Inflammatory macrophage treated with lipopolysaccharide for 1 hour (primary cell): Measurements from ENCODE around the gene OR2H2.

Experiments
- DNase-seq, 2 donors: peaks; one replicate each; pipeline ENCODE4 v3.0.0-alpha.2; 2020 to 2022

The OR2H2 gene

DNA sequence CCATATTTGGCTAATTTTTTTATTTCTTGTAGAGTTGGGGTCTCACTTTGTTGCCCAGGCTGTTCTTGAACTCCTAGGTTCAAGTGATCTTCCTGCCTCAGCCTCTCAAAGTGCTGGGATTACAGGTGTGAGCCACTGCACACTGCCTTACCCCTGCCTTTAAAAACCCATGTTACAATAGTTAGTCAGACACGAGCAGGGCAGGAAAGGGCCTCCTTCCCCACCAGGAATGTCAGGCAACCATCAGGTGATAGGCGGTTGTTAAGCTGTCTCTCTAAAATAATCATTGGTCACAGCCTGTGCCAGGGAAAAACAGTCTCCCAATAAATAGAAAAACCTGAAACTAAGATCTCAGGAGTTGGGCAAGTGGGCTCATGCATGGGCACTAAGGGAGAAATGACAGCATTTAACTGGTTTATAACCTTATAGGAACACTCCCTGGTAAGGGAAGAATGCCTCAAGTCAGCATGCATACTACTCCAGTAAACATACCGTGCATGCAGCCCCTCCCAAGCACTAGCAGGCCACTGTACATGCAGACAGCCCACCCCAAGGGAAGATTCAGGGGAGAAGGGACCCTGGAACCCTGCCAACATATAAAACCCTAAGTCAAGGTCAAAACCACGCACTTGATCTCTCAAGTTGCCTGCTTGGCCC lies 8.4 kb downstream of the OR2H2 start:
- no peak for DNase-seq

GRCh38 chr6:29596381-29596900 lies 11.5 kb downstream of the OR2H2 start:
- DNase-seq: no peak

- no peak for DNase-seq
Observed at GRCh38 chr6:29597184-29597583, 12.3 kb downstream of the OR2H2 start.

DNA sequence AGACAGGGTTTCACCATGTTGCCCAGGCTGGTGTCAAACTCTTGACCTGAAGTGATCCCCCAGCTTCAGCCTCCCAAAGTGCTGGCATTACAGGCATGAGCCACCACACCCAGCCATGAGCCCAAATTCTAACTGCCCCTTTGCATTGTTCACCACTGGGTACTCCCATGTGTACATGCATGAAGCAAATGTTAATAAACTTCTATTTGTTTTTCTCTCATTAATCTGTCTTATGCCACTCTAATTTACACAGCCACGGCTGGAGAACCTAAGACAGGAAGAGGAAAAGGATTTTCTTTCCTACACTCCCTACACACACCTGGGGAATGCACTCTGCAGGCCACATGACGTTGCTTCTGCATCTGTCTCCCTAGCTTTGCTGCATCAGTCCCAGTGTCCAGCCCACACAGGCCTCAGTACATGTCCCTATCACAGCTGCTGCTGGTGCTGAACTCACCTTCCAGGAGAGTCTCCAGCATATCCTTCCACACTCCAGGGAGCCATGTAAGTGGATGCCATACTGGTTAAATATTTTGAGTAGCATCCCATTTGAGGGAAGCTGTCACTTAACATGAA lies 13.3 kb downstream of the OR2H2 start:
- no peak for DNase-seq

DNA sequence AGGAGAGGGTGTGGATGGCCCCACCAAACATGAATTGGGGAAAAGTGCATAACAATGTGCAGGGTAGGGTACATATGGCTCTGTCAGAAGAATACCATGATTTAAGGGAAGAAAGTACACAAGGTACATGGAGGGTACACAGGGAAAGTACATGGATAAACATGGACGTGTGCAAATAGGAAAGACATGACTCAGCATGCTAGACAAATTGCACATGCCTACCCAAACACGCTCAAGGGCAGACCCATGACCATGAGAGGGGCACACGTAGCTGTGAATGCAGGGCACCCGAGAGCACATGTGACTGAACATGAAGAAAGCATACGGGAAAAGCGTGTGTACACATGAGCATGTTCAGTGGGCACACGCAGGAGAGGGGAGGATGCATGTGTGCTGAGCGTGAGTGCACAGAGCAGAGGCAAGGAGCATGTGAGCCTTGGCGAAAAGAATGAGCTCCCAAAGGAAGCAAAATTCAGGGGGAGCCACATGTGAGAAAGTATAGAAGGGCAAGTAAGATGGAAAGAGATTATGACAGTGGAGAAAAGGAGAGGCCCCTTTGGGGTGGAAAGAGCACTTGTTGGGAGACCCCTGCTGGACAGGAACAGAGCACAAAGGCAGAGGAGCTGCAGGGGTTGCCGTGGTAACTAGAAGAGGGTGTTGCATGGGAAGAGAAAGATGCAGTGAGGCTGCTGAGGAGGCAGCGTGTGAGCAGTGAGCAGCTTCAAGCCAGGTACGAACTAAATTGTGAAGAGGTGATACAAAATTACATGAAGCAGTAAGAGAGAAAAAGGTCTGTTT lies 17.8 kb downstream of the OR2H2 start:
- no peak for DNase-seq

- DNase-seq: no peak
Observed at GRCh38 chr6:29603456-29603855, 18.5 kb downstream of the OR2H2 start.

GRCh38 chr6:29603930-29604329 lies 19.0 kb downstream of the OR2H2 start:
- no peak for DNase-seq

- DNase-seq: no peak
Observed at GRCh38 chr6:29608131-29608530, 23.2 kb downstream of the OR2H2 start.

DNA sequence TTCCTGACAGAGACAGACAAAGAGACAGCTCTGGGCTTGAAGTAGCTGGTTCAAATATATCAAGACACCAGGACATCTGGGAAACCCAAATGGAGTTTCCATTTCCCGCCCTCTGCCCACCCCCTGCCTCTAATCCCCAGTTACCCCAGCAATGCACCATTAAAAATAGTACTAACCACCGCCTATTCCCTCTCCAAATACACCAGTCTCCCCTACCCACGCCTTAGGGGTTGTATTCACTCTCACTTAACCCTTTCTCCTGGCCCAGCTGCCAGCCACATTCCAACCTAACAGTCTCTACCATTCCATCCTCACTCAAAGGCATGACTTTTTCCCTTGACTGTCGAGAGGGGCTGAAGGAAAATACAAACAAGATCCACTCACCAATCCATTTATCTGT lies 25.6 kb downstream of the OR2H2 start:
- DNase-seq: no peak

DNA sequence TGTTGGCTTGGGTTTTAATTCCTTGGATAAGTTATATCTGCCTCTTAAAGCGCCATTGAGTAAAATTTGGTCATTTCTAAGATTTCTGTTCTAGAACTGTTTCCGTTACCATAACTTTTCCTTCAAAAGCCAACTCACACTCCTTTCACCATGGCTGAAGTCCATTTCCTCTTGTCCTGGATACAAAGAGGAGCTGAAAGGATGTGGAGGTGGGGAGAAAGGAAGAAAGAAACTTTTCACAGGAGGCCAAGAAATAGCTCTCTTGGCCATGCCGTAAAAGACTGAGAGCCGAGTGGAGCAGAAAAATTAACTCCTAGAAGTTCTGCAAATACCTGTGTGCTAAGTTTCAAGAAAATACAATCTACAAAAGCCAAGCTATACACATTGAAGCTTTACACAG lies 26.5 kb downstream of the OR2H2 start:
- DNase-seq: no peak

- no peak for DNase-seq
Observed at GRCh38 chr6:29617782-29618554, 33.0 kb downstream of the OR2H2 start.

DNA sequence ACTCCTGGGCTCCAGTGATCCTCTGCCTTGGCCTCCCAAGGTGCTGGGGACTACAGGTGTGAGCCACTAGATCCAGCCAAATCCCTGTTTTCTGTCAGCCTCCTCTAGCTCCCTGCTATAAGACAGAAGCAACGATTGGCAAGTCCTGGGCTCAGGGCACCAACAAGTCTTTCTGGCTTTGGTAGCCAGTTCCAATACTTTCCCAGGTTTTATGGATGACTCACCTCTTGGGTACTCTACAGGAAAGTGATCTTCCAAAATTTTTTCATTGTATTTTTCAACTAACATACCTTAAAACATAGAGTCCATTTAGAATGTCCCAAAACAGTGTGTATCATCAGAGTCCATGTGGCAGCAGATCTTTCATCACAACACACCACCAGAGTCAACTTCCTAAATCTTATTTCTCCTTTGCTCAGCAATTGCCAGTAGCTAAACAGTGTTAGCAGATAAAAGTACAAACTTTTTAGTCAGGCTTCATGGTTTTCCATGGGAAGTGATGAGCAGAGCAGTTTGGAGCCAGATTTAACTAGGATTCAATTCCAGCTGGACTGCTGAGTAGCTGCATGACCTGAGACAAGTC lies 34.7 kb downstream of the OR2H2 start:
- DNase-seq: peak; percentile 30 to 57

DNA sequence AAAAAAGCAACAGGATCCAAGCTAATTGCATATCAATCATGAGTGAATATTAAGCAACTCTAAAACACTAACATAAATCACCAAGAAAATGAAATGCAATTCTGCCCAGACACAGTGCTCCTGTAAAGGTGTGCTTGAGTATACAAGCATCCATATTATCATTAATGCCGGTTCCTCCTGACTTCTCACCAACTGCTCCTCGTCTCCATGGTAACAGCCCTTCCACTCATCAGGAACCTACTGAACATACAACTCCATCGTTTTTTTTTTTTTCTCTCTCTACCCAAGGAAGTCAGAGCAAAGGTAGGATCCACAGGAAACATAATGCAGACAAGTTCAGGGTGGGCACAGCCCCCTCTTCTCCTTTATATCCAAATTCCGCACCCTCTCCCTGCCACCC lies 35.7 kb downstream of the OR2H2 start:
- no peak for DNase-seq

- DNase-seq: no peak
Observed at GRCh38 chr6:29624520-29624961, 39.6 kb downstream of the OR2H2 start.

DNA sequence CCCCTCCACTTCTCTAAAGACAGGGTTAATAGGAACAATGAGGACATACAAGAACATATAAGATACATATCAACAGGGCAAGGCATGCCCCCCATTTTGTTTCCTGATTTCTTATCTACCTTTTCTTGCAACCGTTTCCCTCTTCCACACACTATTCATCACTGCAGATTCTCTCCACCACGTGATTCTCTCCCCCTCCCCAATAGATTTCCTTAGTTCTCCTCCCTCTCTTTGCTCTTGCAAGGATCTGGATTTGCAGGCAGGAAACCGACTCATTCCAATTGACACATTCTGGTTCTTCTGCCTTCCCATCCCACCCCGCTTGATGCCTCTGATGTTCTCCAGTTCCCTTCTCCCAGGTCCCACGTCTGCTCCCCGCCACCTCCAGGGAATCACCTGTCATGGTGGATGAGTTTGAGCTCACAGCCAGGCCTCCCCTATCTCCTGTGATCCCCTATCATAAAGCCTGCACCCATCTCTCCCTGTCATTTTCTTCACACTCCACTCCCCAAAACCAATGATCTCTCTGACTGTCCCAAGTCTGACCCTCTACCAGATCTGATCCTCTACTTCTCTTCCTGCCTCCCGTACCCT lies 40.5 kb downstream of the OR2H2 start:
- DNase-seq: no peak

GRCh38 chr6:29626948-29627754 lies 42.2 kb downstream of the OR2H2 start:
- DNase-seq: no peak

- DNase-seq: peak in 1 of 2 donors; percentile 28
Observed at GRCh38 chr6:29627755-29628418, 43.0 kb downstream of the OR2H2 start.

- DNase-seq: no peak
Observed at GRCh38 chr6:29628419-29629281, 43.7 kb downstream of the OR2H2 start.

DNA sequence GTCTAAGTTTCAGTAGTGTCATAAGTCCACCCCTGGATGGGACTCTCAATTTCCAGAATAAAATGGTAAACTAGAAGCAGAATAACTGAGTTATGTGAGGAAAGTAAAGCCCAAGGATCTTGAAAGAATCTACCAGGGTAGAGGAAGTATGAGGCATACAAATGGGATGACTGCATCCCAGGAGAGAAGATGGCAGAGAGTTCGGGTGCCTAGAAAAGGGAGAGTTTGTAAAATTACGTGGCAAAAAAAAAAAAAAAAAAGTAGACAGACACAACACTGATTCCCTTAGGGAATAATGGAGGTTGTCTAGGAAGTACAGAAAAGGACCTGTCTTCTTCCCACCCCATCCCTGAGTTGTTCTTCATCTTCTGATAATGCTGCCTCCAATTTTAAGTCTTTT lies 44.6 kb downstream of the OR2H2 start:
- no peak for DNase-seq

DNA sequence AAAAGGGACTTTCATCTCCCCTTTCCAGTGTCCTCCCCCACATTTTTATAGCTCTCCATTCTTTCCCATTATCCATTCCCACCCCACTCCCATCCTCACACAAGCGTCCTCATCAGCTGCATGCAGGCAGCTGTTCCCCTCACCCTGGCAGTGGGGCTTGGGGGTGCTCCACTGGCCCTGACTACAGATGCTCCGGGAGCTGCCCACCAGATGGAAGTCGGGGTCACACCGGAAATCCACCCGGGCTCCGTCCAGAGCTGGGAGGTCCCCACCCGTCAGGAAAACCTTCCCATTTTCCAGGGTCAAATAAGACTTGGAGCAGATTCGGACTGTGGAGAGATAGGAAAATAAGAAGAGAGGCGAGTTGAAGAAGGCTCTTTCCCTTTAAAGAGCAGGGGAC lies 45.4 kb downstream of the OR2H2 start:
- no peak for DNase-seq
